ENCODE data around the gene SCGB1D4.

DNA sequence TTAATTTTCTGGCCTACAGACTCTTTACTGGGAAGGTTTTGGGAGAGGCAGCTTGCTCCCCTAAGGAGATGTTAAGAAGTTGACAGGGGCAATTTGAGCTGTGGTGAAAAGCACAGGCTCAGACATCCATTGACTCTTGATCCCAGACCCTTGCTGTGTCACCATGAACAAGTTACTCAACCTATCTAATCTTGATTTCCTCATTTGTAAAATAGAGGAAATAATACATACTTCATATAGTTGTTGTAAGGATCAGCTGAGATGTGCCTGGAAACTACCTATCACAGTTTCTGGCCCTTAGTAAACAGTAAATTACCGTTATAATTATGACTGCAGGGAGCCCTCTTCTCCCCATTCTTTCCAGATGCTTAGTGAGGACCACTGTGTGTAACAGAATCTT lies 16.6 kb upstream of the SCGB1D4 start:
- TF ChIP-seq CTCF (conservative IDR thresholded peaks at IDR 0.05; ENCODE audit: low read length) (no peak), EZH2phosphoT487 (IDR thresholded peaks at IDR 0.05; ENCODE audit: borderline replicate concordance) (no peak)
